Testis (tissue), 3 donors: Measurements from ENCODE around the gene ZDHHC8. TPM values are rescaled to one million over a fixed set of nuclear protein-coding genes. Genes with fewer than 3 reads are reported as not detected.

ENCODE experiments used
- DNase-seq: peaks from one replicate; pipeline ENCODE4 v3.0.0-alpha.2; 2019
- H3K27ac ChIP-seq, 2 donors: fragments of 200-600 bp; sonication (generic); one replicate each; pipeline ENCODE4 v1.5.1; 2019
- H3K27me3 ChIP-seq: fragments of 200-600 bp; sonication (generic); one replicate; pipeline ENCODE4 v1.5.1; 2019
- H3K36me3 ChIP-seq: fragments of 200-600 bp; sonication (generic); one replicate; pipeline ENCODE4 v1.5.1; 2017; ENCODE audit warnings: low read depth; ENCODE audit errors: missing control alignments
- H3K4me1 ChIP-seq: fragments of 200-600 bp; sonication (generic); one replicate; pipeline ENCODE4 v1.5.1; 2019
- H3K4me3 ChIP-seq, 2 donors: fragments of 200-600 bp; sonication (generic); one replicate each; pipeline ENCODE4 v1.5.1; 2017 to 2019
- H3K9me3 ChIP-seq: fragments of 200-600 bp; sonication (generic); one replicate; pipeline ENCODE4 v1.5.1; 2017
- CTCF ChIP-seq, 3 experiments: fragments of 450-650 bp in 2 of 3; fragments of 200-600 bp in 1 of 3; sonication (generic) in 1 of 3; IDR thresholded peaks; one replicate each; pipeline ENCODE4 v1.5.1; 2016 to 2019; ENCODE audit warnings: antibody characterized with exemption in 3 of 3, mild to moderate bottlenecking in 2 of 3, moderate library complexity in 1 of 3
- POLR2A ChIP-seq: fragments of 450-650 bp; IDR thresholded peaks from one replicate; pipeline ENCODE4 v1.6.1; 2017; ENCODE audit warnings: antibody characterized with exemption, mild to moderate bottlenecking, moderate library complexity
- WGBS, 2 donors: methylation state at CpG; one replicate each; pipeline ENCODE4 v1.1.5; 2018; 5-methylcytosine and 5-hydroxymethylcytosine counted together
- intact Hi-C: fragments of 100-400 bp; cut with DNase I; formaldehyde crosslinking; loops from one replicate; pipeline ENCODE4 v1.15.1; 2023; ENCODE audit warnings: low total_unique reads
- polyA plus RNA-seq: library from polyadenylated mRNA; stranded (reverse); fragments of 350-450 nt; fragmentation: Illumina TruSeq; extraction: RNeasy Lipid Tissue Mini Kit (QIAGEN cat#74804); gene quantifications from one replicate; pipeline ENCODE4 v1.2.3, GENCODE V29; 2014; ENCODE audit warnings: low read depth, low replicate concordance; ENCODE audit not compliant: insufficient read depth
- total RNA-seq, 2 donors: library from RNA; depleted of rRNA; stranded (reverse); fragments of >200 nt; gene quantifications; one replicate each; pipeline ENCODE4 v1.2.3, GENCODE V29; 2016

The ZDHHC8 gene
- total and polyA plus RNA-seq, 3 donors from 2014 or later = 34.0 to 44.0 (median 40.9) TPM

GRCh38 chr22:20129747-20130014, 1.9 kb upstream of the ZDHHC8 start:
- intact Hi-C loops = no loop called here

GRCh38 chr22:20130319-20130718, 1.3 kb upstream of the ZDHHC8 start:
- Histone ChIP-seq H3K27ac (no peak overlapping the region), H3K9me3 (no peaks in the 10 kb centered on the region), H3K4me1 (peaks cover 33% of the 10 kb centered on the region), H3K36me3 (no peaks in the 10 kb centered on the region), H3K4me3 (no peak overlapping the region), H3K27me3 (no peaks in the 10 kb centered on the region)
- 80 to 84% methylated on average over 3 of the region's 3 CpGs for WGBS, 2 donors
- intact Hi-C loops = no loop called here
- no peak for DNase-seq
- no peak for TF ChIP-seq POLR2A
- no peak for TF ChIP-seq CTCF (IDR thresholded peaks at IDR 0.05)

More at GRCh38 chr22:20129747-20130014, 1.9 kb upstream of the ZDHHC8 start:
- H3K9me3 ChIP-seq = no peaks in the 10 kb centered on the region
- no peaks in the 10 kb centered on the region for H3K36me3 ChIP-seq
- no peaks in the 10 kb centered on the region for H3K27me3 ChIP-seq
- TF ChIP-seq POLR2A (no peak), CTCF (IDR thresholded peaks at IDR 0.05) (no peak)
- no peak for DNase-seq
- 69 to 83% methylated on average over 3 of the region's 3 CpGs for whole genome bisulfite sequencing, 2 donors
- H3K4me1 ChIP-seq = peaks cover 33% of the 10 kb centered on the region
- H3K27ac ChIP-seq = no peak overlapping the region
- H3K4me3 ChIP-seq = no peak overlapping the region

GRCh38 chr22:20130731-20131596, 640 bp upstream of the ZDHHC8 start:
- Histone ChIP-seq H3K4me3 (peak overlapping the region; percentile 93 to 96), H3K27me3 (no peaks in the 10 kb centered on the region), H3K27ac (peak overlapping the region; percentile 82 to 94), H3K4me1 (peaks cover 27% of the 10 kb centered on the region), H3K36me3 (no peaks in the 10 kb centered on the region), H3K9me3 (no peaks in the 10 kb centered on the region)
- peak; percentile 91 for DNase-seq
- TF ChIP-seq CTCF (IDR thresholded peaks at IDR 0.05) = no peak
- no peak for TF ChIP-seq POLR2A
- 0 to 3% methylated on average over 9 to 56 of the region's 70 CpGs for WGBS, 2 donors
- intact Hi-C loops = no loop called here

GRCh38 chr22:20131859-20132685, 468 bp downstream of the ZDHHC8 start:
- H3K27me3 ChIP-seq = no peaks in the 10 kb centered on the region
- 1% methylated on average over 18 to 34 of the region's 72 CpGs for WGBS, 2 donors
- intact Hi-C loops = no loop called here
- peak overlapping the region in 1 of 2 donors; percentile 45 for H3K27ac ChIP-seq
- H3K4me3 ChIP-seq = peak overlapping the region; percentile 82 to 96
- no peaks in the 10 kb centered on the region for H3K9me3 ChIP-seq
- TF ChIP-seq CTCF (IDR thresholded peaks at IDR 0.05) (no peak), POLR2A (no peak)
- no peak for DNase-seq
- H3K4me1 ChIP-seq = peaks cover 37% of the 10 kb centered on the region
- no peaks in the 10 kb centered on the region for H3K36me3 ChIP-seq
